Activated naive CD4-positive, alpha-beta T cell (primary cell): ENCODE measurements around the gene SENP7.
"Not testable (repeated sequence)": the region's sequence is repeated elsewhere in the genome, so short reads cannot be mapped to it uniquely, and the experiment has no call there.

ENCODE experiments used
- DNase-seq, 4 experiments: peaks; one replicate each; lab custom pipeline; 2025; lab: John Stamatoyannopoulos, UW

The SENP7 gene

DNA sequence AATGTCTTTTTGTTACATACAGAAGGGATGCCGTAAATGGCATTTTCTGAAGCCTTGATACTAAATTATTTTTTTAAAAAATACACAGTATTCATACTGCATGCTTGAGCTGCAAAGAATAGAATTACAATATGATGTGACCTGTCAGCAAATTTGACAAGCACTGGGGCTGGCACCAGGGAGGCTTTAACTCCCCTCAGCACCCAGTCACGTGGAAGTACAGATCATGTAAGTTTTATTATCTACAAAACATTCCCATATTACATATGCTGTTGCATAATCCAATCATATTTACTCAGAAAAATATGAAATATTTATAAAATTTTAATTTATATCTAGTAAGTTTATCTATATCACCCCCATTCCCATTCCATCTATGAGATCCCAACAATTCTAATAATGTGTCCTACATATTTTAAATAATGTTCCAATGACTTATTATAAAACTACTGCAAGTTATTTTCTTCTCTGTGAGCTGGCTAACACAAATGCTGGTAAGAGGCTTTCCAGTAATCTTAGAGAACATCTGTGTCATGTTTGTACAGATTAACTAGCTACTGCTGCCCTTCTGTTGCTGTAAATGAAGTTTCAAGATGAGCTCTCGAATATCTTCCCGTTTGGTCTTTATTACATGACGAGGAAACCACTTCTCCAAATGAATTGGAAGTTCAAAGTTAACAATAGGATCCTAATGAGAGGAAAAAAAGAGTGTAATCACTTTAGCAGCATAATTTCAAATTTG lies 187.4 kb downstream of the SENP7 start:
- DNase-seq: no peak

DNA sequence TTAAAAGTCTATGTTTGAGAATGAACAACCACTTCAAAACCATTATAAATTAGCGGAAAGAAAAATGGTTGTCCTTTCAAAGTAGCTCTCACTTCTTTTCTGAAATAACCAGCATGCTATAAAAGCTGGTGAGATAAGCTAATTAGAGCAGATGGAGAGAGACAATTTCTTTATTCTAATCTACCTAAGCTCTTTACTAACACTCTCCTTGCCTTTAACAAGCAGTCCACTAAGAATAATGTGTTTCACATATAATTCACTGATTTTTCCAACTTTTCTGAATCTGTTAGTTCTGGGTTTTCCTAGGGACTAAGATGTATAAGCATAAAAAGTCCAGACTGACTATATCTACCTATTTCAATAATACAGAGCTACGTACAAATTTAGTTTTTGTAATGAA lies 192.5 kb downstream of the SENP7 start, which contains the start of gene IMPG2:
TSS of gene IMPG2 (minus strand) at position 101 of the 400 bp plus-strand sequence. CDS start 203 bp downstream, outside the sequence.
- DNase-seq: no peak

DNA sequence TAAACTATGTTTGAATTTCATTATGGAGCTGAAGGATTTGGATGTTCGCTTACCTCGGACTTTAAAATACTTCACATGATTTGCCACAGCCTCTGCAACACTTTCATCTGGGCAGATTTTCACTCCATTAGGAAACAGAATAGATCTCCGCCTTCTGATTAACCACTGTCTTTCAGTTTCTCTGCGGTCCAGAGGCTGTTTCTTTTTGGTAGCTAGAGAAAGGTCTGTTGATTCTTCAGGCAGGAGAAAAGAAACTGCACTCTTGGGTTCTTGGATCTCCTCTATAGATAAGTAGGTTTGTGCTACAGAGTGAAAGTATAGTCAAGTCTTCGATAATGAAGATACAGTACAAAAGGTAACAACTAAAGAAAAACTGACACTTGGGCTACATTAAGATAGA lies 193.5 kb downstream of the SENP7 start:
- DNase-seq: no peak

DNA sequence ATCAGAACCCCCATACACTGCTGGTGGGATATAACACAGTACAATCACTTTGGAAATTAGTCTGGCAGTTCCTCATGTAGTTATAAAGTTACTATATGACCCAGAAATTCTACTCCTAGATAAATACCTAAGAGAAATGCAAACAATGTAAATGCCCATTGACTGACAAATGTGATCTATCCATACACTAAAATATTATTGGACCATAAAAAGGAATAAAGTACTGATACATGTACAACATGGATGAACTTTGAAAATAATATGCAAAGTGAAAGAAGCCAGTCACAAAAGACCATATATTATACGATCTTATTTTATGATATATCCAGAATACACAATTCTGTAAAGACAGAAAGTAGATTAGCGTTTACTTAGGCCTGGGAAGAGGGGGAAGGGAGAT lies 200.5 kb downstream of the SENP7 start:
- no peak for DNase-seq

DNA sequence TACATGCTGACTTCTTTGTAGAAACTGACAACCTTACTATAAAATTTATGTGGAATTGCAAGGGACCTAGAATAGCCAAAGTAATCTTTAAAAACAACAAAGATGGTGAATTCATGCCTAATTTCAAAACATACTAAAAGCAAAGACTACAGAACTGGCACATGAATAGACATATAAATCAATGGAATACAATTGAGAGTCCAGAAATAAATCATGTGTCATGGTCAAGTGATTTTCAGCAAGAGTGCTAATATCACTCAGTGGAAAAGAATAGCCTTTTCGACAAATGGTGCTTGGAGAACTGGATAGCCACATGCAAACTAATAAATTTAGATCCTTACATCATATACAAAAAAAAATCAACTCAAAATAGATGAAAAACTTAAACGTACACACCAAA lies 201.3 kb downstream of the SENP7 start:
- DNase-seq: no peak

DNA sequence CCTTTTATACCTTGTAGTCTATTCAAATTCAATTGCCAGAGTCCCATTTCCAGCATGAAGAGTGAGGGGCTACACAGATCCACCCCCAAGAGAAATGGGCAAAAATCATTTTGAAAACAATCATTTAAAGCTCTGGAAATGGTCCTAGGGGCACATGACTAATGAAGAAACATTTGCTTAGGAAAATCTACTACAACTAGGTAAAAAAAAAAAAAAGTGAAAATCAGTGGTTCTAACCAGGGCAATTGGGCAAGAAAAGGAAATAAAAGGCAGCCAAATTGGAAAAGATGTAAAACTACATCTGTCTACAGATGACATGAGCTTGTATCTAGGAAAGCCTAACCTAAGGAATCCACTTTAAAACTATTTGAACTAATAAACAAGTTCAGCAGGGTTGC lies 202.0 kb downstream of the SENP7 start:
- DNase-seq: no peak

DNA sequence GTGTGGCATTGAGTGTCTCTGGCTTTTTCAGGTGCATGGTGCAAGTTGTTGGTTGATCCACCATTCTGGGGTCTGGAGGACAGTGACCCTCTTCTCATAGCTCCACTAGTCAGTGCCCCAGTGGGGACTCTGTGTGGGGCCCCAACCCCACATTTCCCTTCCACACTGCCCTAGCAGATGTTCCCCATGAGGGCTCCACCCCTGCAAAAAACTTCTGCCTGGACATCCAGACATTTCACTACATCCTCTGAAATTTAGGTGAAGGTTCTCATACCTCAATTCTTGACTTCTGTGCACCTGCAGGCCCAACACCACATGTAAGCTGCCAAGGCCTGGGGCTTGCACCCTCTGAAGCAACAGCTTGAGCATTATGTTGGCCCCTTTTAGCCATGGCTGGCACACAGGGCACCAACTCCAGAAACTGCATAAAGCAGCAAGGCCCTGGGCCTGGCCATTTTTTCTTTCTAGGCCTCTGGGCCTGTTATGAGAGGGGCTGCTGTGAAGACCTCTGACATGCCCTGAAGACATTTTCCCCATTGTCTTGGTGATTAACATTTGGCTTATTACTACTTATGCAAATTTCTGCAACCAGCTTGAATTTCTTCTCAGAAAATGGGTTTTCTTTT lies 204.8 kb downstream of the SENP7 start:
- DNase-seq: not testable (repeated sequence)

DNA sequence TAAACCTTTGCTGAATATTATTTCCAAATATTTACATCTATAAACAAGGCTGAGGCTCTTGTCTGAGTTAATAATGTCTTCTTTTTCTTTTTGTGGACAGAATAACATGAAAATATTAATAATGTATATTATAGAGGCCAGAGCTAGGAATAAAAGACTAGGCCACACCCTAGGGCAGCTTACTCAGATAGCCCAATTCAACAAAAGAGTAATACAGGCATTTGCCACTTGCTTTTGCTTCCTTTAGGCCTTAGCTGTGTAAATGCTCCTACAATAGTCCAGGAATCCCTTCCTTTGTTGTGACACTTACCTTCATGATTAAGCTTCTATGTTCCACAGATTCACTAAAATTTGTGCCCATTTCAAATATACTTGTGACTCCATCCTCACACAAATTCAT lies 209.2 kb downstream of the SENP7 start:
- no peak for DNase-seq

DNA sequence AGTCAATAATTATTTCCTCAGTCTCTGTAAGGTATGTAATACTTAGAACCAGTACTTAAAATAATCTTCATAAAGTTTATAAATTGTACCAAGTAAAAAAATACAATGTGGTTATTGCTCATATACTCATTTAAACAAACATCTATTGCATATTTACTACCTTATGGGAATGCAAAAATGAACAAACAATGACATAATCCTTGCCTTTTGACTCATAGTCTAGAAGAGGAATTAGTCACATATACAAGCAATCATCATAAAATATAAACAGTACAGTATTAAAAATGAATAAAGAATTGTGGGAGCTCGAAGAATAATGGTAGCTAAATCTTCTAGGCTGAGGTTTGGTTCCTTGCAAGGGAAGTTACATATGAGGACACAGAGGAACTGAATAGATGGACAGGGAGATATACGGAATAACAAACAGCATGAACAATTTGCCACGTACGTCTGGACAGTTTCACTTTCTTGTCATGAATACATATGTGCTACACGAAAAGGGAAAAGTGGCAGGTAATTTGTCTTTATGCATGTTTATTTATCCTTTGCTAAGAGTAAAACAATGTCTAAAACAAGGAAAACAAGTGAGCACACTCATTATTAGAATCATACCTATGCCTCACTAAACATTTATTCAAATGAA lies 209.8 kb downstream of the SENP7 start:
- no peak for DNase-seq

DNA sequence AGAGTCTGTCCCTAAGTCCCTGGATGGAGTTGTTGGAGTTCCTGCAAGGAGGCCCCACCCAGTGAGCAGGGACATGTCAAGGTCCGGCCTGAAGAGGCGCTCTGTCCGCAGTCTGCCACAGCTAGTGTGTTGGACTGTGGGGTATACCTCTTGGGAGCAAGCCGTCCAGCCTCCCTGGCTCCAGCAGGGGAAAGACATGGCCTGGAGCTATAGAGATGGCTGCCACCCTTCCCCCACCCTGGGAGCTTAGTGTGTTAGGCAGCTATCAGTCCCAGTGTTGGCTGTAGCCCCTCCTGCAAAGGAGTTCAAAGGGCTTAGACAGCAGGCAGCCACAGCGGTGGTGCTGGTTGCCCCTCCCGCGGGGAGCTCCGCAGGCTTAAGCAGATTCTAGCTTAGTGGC lies 212.9 kb downstream of the SENP7 start:
- no peak for DNase-seq

DNA sequence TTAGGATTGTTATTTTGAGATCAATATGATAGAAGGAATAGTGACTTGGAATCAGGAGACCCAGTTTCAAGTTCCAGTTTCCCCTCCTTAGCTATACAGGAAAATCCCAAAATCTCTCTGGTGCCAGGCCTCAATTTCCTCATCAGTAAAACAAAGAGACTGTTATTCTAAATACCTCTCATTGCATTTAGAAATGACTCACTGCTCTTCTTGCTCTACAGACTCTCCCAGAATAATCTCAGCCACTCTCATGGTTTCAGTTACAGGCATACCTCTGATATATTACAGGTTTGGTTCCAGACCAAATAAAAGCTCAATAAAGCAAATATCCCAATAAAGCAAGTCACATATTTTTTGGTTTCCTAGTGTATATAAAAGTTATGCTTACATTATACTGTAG lies 221.0 kb downstream of the SENP7 start:
- DNase-seq: no peak

DNA sequence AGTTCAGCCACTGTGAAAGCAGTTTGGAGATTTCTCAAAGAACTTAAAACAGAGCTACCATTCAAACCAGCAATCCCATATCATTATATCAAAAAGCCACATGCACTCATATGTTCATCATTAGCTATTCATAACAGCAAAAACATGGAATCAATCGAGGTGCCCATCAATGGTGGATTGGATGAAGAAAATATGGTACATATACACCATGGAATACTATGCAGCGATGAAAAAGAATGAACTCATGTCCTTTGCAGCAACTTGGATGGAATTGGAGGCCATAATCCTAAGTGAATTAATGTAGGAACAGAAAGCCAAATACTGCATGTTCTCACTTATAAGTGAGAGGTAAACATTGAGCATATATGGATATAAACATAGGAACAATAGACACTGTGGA lies 224.7 kb downstream of the SENP7 start:
- no peak for DNase-seq

DNA sequence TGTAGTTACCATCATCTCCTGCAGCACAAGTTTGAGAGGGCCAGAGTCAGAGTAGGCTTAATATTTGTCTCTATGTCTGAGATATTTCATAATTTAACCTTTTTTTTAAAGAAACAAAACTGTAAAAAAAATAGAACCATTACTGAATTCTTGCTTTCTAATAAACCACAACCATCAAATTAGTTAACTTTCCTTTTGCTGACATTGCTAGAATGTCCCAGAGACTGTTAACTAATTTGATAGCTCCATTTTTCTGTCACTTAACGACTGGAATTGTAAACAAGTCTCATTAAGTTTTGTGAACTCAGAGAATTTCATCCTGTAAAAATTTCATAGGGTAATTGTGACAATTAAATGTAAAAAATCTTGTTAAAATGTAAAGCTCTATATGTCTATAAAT lies 228.3 kb downstream of the SENP7 start:
- no peak for DNase-seq

DNA sequence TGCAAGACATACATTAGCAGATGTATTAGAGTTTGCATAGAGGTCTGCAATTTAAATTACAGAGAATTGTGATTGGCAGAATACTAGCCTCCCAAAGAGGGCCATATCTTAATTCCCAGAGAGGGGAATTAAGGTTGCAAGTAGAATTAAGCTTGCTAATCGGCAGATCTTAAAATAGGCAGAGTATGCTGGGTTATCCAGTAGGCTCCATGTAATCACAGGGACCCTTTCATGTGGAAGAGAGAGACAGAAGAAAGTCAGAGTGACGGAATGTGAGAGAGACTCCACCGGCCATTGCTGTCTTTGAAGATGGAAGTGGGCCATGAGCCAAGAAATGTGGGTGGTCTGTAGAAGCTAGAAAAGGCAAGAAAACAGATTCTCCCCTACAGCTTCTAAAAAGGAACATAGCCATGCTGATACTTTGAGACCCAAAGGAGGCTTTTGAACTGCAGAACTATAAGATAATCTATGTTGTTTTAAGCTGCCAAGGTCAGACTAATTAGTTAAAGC lies 231.4 kb downstream of the SENP7 start:
- DNase-seq: no peak

DNA sequence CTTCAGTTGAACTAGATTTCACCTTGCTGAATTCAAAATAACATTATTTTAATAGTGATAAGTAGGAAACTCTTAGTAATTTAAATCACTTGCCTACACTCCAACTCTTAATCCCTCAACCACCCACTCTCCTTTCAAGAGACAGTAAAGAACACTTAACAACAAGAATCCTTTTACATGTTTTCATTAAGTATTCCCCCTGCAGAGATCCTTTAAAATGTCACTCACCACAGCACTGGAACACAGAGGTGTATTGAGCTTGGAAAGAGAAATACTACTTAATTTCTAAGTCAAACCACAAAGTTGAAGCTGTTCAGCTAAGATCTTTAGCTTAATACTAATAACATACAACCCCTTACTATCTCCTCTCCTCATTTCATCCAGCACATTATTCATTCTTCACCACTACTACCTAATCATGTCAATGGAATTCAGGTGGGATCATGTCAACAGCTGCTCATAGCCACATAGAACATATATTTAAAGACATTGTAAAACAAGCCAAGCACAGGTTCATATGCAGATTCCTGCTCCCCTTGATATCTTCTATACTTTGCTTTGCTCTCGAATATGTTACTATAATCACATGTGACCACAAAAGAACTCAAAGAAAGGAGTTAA lies 233.1 kb downstream of the SENP7 start:
- DNase-seq: no peak

DNA sequence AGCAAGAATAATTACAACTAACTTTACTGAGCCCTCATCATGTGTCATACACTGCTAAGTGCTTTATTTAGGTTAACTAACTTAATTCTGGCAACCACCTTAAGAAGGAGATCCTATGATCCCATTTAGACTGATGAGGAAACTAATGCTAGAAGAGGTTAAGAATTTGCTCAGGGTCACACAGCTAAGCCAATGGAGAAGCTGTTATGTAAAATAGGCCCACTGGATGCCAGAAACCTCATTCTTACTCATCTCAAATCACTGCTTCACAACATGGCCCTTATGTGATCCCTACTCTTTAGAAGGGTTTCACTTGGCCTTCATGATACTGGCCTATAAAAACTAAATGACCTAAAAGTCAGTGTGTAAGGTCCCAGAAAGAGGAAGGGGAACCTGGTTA lies 233.8 kb downstream of the SENP7 start:
- DNase-seq: no peak

DNA sequence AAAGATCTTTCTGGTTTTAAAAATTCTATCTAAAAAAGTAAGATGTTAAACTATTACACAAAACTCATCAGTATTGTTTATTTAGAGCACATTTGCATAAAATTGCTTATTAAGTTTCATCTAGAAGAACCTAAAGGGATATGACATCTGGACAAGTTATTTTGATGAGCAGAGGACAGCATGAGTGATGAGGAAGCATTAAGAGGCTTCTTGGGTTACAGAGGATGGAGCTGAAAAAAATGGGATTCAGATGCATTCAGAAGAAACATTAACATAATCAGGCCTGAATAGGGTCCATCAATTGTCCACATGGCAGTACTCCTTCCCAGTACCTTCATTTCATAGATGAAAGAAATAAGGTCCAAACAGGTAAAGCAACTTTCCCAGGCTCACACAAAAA lies 234.3 kb downstream of the SENP7 start:
- DNase-seq: no peak
